Non-pigmented ciliary epithelial cell (primary cell): ENCODE results near the gene SPOCK3.
A peak's percentile ranks its signal among the peaks of the same experiment; 100 is the strongest.
"Not testable (repeated sequence)": the region's sequence is repeated elsewhere in the genome, so short reads cannot be mapped to it uniquely, and the experiment has no call there.

Experiments
- DNase-seq: peaks from one replicate; pipeline ENCODE4 v3.0.0-alpha.2; 2010; ENCODE audit warnings: low read depth

Gene SPOCK3

GRCh38 chr4:167035390-167035789 is 198.9 kb downstream of the SPOCK3 start:
- DNase-seq: no peak

GRCh38 chr4:167034983-167035382 is 199.3 kb downstream of the SPOCK3 start:
- no peak for DNase-seq

DNA sequence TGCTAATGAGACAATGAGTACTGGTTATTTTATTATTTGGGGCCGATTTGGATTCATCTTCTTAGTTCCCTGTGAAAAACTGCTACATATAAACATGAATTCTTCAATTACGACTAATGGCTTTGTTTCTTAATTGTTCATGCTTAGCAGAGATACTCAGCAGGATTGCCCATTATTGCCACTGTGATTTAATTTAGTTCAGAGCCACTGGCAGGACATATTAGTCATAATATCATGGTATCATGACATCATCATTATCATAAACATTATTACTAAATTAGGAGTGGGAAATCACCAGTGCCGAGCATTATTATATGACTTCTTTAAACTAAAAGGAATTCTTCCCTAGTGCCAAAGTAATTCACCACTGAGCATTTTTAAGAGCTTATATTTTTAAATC is 201.4 kb downstream of the SPOCK3 start:
- peak; percentile 8 for DNase-seq

GRCh38 chr4:167031534-167032156 is 202.6 kb downstream of the SPOCK3 start:
- DNase-seq: peak; percentile 14

GRCh38 chr4:167028976-167029375 is 205.3 kb downstream of the SPOCK3 start:
- no peak for DNase-seq

- no peak for DNase-seq
Observed at GRCh38 chr4:167025670-167026069, 208.6 kb downstream of the SPOCK3 start.

DNA sequence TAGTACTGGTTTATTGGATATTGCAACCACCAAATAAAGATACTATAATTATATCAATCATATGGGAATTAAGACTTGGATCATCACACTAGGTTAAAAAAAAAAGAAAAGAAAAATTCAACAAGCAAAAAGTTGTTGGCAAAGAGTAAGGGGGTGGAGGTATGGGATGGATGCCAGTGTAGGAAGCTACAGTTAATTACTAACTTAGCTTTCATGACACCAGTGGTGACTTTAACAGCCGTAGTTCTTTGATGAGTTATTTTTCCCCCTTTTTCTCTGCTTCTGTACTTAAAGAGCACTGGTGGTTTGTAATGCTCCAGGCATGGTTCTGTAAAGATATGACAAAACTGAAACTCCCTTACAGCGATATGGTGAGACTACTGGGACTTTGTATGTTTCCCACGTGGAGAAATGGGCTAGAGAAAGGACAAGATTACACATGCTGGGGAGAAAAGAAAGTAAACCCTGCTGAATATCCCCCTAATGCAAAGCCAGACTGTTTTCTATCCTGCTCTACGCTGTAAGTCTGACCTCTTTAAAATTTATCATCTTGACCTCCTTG is 210.8 kb downstream of the SPOCK3 start:
- DNase-seq: no peak

DNA sequence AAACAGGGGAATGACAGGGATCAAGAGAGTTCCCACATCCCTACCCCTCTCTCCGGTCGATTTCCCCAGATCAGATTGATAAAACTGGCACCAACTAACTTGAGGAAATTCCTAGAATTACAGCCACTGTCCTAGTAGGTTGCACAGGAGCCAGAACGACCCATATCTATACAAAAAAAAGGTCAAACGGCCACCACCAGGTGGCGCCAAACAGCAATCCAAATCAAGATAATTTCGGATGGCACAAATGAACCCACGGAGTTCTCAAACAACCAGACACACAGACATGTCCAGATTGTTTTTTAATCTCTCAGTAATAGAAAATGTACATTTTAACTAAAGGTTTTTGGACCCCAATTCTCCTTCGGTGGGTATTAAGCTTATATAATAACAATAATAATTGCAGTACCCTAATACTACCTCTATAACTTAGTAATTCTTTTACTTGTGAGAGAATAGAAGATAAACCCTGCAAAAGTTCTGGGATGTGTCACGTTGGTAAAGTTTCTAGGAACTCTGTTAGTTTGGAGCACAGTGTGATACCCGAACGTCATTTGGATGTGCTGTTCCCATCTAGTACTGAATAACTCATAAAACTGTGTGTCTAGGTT is 212.6 kb downstream of the SPOCK3 start:
- peak; percentile 24 for DNase-seq

GRCh38 chr4:167020410-167020809 is 213.9 kb downstream of the SPOCK3 start:
- DNase-seq: no peak

DNA sequence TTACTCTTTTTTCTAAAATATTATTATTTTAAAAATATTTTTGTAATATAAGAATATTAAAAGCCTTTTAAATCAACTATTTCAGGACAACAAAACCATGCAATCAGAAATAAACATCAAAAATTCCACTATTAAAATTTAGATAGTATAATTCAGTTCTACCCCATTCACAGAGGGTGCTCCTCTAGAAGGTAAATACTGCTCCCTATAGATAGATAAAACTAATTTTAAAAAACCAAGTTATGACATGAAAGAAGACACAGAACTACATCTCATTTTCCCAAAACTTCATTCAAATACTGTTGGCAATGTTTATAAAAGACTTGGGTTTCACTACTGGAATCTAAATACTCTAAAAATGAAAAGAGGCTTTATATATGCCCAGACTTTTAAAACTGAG is 219.3 kb downstream of the SPOCK3 start:
- DNase-seq: no peak

DNA sequence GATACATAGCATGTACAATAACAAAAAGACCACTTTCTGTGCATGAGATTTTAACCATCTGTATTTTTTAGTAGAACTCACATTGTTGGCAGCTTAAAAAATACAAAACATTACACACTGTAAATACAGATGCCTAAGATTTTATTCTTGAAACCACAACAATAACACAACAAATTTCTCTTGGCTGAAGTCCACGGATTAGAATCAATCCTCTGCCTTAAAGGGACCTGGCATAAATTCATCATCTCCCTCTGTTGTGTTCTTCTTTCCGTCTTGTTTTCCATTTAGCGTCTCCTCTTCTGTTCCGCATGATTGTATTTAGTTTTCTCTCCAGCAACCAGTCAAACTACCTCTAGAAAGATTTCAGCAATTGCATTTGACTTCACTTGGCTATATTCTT is 231.0 kb downstream of the SPOCK3 start:
- no peak for DNase-seq

- DNase-seq: no peak
Observed at GRCh38 chr4:167000141-167000852, 234.0 kb downstream of the SPOCK3 start.

DNA sequence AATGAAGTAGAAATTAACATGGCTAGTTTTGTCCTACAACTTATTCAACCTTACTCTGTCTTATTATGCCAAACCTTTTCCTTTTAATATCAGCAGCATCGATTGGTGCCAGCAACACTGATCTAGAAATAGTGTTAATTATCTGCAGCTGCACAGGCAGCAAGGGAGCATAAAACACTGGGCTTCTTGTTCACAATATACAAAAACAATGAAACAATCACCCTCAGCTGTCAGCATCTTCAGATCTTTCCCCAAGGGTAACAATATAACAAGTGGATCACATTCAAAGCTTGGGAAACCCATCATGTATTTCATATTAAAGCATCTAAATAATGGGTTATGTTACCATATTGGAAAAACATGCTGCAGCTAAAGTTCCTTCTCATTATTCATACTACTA is 238.1 kb downstream of the SPOCK3 start:
- no peak for DNase-seq

DNA sequence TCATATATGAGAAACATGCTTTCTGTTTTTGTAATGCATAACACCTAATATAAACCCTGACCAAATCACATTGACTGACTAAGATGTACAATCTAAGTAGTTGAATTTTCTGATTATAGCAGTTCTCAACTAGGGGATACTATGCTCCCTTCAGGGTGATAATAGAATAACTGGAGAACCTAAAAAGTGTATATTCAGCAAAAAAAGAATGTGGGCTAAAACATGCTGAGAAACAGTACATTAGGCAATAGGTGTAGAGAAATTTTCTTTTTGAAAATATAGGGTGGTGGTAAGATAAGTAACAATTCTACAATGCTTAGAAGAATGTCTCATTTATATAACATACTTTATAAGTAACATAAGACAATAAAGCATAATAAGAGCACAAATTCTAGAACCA is 239.6 kb downstream of the SPOCK3 start:
- DNase-seq: no peak

DNA sequence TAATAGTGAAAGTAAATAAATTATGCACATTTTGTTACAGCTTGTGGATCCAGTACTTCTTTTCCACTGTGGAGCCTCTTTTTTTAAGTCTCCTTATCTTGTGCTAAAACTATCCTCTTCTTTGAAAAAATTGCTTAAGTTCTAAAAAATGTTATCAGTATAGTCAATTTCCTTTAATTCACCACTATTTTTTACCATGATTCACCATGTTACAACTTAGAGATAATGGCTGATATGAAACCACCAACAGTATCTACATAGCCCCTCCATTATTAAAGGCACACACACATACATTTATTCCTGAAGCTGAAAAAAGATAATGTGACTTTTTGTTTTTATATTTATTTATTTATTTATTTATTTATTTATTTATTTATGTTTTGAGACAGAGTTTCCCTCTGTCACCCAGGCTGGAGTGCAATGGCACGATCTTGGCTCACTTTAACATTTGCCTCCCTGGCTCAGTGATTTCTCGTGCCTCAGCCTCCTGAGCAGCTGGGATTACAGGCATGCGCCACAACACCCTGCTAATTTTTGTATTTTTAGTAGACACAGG is 243.2 kb downstream of the SPOCK3 start:
- DNase-seq: no peak

DNA sequence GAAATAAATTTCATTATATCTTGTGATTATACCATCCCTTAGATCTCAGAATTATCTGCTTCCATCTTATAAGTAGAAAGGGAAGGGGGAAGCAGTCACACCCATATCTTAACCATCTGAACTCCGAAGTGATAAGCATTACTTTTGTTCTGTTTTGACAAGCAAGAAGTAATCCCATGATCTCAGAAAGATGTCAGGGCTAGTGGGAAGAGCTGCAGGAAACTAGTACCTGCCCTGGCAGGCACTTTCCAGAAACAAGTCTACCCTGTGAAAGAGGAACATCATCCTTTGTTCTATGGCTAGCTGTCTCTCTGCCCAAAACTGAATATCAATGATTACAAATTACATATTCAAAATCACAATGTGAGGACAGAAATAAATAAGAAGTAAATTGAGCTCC is 244.4 kb downstream of the SPOCK3 start:
- no peak for DNase-seq

GRCh38 chr4:166987026-166987425 is 247.3 kb downstream of the SPOCK3 start:
- DNase-seq: no peak

DNA sequence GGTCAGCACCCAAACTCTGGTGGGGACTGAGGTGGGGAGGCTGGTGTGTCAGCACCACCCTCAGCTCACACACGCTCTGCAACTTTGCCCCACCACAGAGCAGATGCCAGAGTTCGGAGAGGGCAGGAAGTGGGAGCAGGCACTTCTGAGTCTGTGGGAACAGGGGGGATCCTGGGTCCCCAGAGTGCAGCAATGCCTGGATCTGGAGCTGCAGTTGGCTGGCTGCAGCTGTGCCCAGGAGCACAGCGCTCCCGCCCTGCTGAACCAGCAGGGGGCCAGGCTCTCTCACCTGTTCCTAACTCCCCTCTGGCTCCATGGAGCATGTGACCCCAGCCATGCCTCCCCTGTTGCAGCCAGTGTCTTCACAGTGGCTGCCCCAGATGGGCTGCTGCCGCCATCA is 252.4 kb downstream of the SPOCK3 start:
- no peak for DNase-seq

GRCh38 chr4:166980419-166980818 is 253.9 kb downstream of the SPOCK3 start:
- DNase-seq: no peak

GRCh38 chr4:166977596-166977995 is 256.7 kb downstream of the SPOCK3 start:
- no peak for DNase-seq

GRCh38 chr4:166972071-166972470 is 262.2 kb downstream of the SPOCK3 start:
- peak; percentile 63 for DNase-seq

DNA sequence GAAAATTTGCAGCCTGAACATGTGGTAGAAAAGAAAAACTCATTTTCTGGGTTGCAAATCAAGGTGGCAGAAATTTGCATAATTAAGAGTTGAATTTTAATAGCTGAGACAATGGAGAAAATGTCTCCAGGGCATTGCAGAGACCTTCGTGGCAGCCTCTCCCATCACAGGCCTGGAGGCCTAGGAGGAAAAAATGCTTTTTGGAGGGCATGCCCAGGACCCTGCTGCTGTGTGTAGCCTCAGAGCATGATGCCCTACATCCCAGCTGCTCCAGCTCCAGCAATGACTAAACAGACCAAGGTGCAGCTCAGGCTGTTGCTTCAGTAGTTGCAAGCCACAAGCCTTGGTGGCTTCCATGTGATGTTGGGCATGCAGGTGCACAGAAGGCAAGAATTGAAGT is 266.1 kb downstream of the SPOCK3 start:
- DNase-seq: not testable (repeated sequence)

DNA sequence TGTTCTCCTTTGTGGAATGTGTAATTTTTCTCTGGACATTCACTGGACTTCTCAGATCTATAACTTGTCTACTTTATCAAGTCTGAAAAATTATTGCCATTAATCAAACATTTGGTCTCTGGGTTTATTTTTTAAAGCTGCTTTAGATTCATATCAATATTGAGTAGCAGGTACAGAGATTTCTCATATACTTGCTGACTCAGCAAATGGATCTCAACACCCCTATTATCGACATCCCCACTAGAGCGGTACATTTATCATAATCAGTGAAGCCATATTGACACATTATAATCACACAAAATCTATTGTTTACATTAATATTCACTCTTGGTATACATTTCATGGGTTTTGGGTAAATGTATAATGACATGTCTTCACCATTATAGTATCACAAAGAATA is 268.7 kb downstream of the SPOCK3 start:
- no peak for DNase-seq
